Measurements from ENCODE around the gene MEX3A.

DNA sequence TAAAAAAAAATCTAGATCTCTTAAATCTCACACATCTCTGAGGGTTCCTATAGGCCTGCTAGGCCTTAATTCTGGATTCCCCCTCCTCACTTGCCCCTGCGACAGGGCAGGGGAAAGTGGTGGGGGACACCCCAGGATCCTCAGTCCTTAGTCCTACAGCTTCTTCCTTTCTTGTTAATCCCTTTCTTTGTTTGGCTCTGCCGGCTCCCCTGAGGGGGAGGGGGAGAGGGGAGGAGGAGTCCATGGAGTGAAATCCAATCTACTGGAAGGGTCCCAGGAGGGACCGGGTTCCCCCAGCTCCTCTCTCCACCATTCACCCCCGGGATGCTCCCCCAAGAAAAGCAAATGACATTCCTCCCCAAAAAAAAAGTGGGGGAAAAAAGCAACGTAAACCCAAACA is 8.5 kb downstream of the MEX3A start:
- TF ChIP-seq, protein P1, sequence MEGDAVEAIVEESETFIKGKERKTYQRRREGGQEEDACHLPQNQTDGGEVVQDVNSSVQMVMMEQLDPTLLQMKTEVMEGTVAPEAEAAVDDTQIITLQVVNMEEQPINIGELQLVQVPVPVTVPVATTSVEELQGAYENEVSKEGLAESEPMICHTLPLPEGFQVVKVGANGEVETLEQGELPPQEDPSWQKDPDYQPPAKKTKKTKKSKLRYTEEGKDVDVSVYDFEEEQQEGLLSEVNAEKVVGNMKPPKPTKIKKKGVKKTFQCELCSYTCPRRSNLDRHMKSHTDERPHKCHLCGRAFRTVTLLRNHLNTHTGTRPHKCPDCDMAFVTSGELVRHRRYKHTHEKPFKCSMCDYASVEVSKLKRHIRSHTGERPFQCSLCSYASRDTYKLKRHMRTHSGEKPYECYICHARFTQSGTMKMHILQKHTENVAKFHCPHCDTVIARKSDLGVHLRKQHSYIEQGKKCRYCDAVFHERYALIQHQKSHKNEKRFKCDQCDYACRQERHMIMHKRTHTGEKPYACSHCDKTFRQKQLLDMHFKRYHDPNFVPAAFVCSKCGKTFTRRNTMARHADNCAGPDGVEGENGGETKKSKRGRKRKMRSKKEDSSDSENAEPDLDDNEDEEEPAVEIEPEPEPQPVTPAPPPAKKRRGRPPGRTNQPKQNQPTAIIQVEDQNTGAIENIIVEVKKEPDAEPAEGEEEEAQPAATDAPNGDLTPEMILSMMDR (IDR thresholded peaks at IDR 0.05; ENCODE audit: low read depth, low read length, poor library complexity, severe bottlenecking), result no peak
- TF ChIP-seq EZH2phosphoT487 (IDR thresholded peaks at IDR 0.05; ENCODE audit: borderline replicate concordance, low read length), result no peak
